Fibroblast of pulmonary artery (primary cell): ENCODE measurements around the gene DENND5B.

Experiments
- DNase-seq: peaks from one replicate; pipeline ENCODE4 v3.0.0-alpha.2; 2010; ENCODE audit warnings: low read depth
- H3K4me3 ChIP-seq: replicated peaks from 2 replicates; pipeline ENCODE4 v1.5.1; 2011; ENCODE audit warnings: low read depth, mild to moderate bottlenecking, control low read depth, low read length, moderate library complexity
- TF ChIP-seq, protein P1 (sequence below): IDR thresholded peaks from 2 replicates; pipeline ENCODE4 v1.5.1; 2011; ENCODE audit warnings: mild to moderate bottlenecking, control low read depth, low read length, inconsistent platforms; ENCODE audit errors: missing control alignments

DENND5B gene

DNA sequence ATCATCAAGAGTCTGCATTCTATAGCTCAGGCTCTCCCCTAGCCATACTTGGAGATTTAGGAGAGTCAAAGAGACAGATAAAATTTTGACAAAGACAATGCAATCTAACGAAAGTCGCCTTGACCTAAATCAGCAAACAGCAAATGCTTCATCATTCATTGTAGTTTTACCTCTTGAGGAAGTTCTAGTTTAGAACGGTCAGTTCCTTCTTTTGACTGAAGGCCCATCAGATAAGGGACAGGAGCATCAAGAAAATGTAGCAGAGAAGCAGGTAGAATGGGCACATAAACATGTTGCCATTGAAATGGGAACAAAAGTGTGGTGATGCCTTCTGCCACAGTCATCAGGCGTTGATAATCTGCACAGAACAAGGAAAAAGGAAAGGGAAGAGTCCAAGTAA is 130.9 kb downstream of the DENND5B start:
- DNase-seq: no peak
- TF ChIP-seq, protein P1, sequence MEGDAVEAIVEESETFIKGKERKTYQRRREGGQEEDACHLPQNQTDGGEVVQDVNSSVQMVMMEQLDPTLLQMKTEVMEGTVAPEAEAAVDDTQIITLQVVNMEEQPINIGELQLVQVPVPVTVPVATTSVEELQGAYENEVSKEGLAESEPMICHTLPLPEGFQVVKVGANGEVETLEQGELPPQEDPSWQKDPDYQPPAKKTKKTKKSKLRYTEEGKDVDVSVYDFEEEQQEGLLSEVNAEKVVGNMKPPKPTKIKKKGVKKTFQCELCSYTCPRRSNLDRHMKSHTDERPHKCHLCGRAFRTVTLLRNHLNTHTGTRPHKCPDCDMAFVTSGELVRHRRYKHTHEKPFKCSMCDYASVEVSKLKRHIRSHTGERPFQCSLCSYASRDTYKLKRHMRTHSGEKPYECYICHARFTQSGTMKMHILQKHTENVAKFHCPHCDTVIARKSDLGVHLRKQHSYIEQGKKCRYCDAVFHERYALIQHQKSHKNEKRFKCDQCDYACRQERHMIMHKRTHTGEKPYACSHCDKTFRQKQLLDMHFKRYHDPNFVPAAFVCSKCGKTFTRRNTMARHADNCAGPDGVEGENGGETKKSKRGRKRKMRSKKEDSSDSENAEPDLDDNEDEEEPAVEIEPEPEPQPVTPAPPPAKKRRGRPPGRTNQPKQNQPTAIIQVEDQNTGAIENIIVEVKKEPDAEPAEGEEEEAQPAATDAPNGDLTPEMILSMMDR: no peak
- no peak overlapping the region for H3K4me3 ChIP-seq

DNA sequence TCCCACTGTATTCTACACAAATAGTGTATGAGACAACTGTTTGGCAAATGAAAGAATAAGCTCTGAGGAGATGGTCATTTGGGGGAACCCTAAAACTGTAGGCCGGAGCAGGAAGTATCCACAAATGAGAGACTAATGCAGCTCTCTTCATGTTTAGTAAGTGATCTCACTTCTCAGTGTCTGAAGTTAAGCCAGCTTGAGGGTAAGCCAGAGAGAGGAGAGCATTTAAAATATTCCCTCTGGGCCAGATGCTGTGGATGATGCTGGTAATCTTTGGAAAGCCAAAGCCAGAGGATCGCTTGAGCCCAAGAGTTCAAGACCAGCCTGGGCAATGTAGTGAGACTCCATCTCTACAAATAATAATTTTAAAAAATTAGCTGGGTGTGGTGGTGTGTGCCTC is 134.4 kb downstream of the DENND5B start:
- TF ChIP-seq, protein P1: no peak
- H3K4me3 ChIP-seq: no peak overlapping the region
- no peak for DNase-seq

DNA sequence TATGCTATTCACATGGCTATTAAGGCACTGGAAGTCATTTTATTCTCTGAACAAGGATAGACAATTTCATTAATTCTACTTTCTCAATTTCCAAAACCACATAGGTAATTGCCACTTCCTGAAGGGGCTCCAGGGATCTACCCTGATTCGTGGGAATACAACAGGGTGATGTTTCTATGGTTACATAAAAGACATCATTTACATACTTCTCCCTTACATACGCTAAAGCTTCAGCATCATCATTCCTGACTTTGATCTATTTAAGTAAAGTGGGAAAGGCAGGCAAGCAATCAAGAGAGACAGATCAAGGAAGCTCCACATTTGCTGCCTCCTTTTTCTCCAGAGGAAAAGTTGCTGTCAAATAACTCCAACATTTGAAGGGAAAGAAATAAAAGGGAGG is 146.2 kb downstream of the DENND5B start:
- TF ChIP-seq, protein P1: no peak
- H3K4me3 ChIP-seq: no peak overlapping the region

DNA sequence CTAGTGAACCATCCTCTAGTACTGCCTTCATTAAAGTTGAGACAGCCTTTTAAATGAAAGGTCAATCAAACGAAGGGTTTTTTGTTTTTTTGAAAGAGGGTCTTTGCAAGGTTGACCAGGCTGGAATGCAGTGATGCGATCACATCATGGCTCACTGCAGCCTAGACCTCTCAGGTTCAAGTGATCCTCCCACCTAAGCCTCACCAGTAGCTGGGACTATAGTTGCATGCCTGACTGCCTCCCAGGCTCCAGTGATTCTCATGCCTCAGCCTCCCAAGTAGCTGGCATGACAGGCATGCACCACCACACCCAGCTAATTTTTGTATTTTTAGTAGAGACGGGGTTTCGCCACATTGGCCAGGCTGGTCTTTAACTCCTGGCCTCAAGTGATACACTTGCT is 150.3 kb downstream of the DENND5B start:
- DNase-seq: no peak
- TF ChIP-seq, protein P1: no peak

More for the DNA sequence above, 146.2 kb downstream of the DENND5B start:
- no peak for DNase-seq

DNA sequence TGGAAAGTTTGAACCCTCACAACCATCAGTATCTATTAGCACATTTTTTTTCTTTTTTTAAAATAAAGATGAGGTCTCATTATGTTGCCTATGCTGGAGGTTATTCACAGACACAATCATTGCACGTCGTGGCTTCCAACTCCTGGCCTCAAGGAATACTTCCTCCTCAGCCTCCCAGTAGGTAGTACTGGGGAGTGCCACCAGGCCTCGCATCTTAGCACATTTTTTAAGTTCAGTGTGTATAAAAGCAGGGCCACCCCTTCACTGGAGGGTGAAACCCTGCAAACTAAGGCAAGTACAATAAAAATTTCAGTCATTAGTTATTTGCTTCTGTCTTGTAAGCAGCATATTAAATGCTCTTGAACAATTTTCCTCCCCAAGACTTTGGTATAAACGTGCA is 150.8 kb downstream of the DENND5B start:
- no peak for DNase-seq
- no peak overlapping the region for H3K4me3 ChIP-seq
- TF ChIP-seq, protein P1: no peak

More for the DNA sequence above, 150.3 kb downstream of the DENND5B start:
- no peak overlapping the region for H3K4me3 ChIP-seq

DNA sequence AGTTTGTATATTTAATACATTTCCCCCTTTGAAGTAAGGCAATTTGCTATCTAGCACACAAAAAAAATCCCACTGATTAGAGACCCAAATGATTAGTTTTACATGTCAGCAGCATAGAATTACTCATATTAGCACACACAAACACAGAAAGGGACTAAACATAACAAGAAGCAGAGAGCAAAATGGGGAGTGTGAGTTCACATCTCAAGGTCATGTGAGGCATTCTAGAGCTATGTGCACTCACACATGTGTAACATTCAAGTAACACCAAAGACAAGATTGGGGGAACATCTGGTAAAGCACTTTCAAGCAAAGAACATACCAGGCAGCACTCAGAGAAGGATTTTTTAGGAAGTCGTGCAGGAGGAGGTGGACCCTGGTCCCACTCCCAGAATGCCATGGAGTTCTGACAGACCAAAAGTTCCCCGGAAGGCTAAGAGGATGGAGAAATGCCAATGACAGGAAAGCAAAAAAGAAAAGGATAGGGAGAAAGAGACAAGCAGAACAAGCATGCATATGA is 159.2 kb downstream of the DENND5B start:
- TF ChIP-seq, protein P1: no peak
- no peak overlapping the region for H3K4me3 ChIP-seq
- peak; percentile 31 for DNase-seq

DNA sequence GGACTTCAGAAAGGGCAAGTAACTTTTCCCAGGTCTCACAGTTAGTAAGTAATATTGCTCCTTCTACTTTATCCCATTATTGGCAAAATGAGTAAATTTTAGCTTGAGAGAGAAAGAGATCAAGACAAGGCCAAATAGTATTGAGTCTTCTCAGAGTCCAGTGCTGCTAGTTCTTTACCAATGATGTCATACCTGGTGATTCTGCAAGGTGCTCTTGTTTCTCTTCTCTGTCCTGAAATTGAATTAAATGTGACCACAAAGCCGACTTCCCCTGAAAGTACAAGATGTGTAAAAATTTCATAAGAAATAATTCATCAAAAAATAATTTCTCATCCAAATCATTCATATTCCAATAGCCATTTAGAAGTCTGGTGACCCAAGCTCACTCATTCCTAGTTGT is 167.5 kb downstream of the DENND5B start:
- TF ChIP-seq, protein P1: no peak
- no peak overlapping the region for H3K4me3 ChIP-seq
- DNase-seq: no peak
